ENCODE measurements around the gene CCDC8.
"Not testable (repeated sequence)": the region's sequence is repeated elsewhere in the genome, so short reads cannot be mapped to it uniquely, and the experiment has no call there.

Gene CCDC8

DNA sequence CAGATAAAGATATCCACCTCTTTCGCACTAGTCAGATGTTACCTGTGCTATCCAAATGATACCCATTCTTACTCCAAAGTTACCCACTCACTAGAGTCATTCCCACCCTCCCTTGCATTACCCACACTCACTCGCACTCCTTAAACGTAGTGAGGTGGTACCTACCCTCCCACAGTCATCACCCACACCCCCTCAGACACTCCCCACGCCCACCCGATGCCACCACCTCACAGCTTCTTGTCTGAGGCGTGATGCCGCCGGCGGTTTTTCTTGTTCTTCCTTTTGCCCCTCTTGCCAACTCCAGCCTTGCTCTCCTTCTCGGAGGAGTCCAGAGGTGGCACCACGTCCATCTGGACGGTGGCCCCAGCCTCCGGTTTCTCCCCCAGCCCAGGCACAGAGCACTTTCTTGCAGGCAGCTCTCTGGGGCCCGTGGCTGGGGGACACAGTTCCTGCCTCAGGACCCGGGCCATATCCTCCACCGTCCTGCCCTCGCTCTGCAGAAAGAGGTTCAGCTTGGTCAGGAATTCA lies 14.2 kb upstream of the CCDC8 start:
- DNase-seq (no peak), ATAC-seq (no peak)

DNA sequence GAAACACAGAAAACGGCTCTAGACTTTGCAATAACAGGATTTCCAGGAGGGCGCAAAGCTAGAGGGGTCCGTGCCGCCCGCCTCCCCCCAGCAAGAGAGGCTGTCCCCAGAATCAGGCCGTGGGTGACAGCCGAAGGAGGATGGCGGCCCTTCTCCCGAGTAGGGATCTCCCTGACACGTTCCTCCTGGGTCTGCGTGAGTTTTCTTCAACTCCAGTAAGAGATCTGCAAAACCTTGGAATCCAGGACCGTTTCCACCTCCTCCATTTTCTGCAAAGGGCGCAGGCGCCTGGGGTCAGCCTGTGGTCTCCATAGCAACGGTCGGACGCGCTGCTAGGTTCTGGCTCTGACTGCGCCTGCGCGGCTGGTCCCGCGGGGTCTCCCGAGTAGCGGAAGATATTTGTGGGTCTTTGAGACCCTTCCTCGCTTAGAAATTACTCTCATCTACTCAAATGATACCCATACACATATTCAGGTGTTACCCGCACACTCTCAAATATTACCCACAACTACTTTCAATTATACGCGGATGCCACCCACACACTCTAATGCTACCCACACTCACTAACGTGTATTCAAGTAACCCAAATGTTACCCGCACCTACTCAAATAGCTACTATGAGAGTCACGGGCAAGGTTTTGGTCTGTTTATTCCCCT lies 13.3 kb upstream of the CCDC8 start:
- DNase-seq (peak; percentile 67), ATAC-seq (peak; percentile 73)

DNA sequence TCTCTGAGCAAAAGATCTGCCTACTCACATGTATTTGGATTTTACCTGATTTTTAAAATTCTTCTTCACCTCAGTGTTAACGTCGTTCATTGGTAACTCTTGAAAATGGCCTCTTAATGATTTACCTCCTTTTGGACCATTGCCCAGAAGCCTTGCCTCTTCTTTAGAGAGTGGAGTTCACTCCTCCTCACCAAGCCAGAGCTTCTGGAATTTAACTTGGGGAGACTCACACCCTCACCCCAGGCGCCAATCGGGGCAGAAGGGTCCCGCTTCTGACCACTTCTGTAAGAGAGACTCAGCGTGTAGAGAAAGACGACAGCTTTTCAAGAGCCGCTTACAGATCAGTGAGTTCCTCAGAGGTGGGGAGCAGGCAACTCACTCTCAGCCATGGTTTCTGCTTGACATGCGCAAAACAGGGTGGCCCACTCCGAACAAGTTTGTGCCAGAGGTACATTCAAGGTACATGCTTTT lies 12.7 kb upstream of the CCDC8 start:
- ATAC-seq (no peak), DNase-seq (no peak)

DNA sequence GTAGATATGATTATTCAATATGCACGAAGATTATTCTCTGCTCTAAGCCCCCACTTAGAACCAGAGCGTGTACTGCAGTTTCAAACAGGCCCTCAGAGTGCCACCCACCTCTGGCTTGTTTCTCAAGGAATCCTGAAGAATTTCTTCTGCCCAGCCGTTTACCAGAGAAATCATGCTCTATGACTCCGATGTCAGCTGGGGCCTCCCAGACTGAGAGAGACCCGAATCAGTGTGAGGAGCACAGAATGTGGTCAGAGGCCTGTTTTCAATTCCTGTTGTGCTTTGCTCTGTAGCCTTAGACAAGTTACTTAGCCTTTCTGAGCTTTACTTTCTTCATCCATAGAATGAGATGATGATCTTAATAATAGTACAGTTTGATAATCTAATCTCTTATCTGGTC lies 9.8 kb upstream of the CCDC8 start:
- DNase-seq = no peak
- ATAC-seq = no peak

DNA sequence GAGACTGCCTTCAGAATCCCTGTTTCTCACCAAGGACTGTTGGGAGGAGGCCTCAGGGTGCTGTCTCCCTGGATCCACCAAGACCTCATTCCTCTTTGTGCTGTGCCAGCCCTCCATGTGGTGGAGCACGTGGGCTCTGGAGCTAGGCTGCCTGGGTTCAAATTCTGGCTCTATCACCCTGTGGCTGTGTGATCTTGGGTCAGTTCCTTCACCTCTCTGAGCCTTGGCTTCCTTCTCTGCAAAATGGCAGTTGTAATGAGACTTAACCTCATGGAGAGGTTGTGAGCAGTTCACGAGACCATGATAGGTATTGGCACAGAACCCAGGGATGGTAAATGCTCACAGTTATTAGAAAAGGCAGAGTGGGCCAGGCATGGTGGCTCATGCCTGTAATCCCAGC lies 9.0 kb upstream of the CCDC8 start:
- DNase-seq (no peak), ATAC-seq (no peak)

DNA sequence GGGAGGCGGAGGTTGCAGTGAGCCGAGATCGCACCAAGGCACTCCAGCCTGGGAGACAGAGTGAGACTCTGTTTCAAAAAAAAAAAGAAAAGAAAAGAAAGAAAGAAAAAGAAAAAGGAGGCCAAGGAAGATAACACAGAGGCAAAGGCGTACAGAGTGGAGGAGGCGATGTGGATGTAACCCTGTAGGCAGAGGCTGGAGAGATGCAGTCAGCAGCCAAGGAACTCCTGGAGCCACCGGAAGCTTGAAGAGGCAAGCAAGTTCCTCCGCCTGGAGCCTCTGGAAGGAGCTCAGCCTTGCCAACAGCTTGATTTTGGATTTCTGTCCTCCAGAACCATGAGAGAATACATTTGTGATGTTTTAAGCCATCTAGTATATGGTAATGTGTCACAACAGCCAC lies 6.7 kb upstream of the CCDC8 start:
- DNase-seq (no peak), ATAC-seq (no peak)

DNA sequence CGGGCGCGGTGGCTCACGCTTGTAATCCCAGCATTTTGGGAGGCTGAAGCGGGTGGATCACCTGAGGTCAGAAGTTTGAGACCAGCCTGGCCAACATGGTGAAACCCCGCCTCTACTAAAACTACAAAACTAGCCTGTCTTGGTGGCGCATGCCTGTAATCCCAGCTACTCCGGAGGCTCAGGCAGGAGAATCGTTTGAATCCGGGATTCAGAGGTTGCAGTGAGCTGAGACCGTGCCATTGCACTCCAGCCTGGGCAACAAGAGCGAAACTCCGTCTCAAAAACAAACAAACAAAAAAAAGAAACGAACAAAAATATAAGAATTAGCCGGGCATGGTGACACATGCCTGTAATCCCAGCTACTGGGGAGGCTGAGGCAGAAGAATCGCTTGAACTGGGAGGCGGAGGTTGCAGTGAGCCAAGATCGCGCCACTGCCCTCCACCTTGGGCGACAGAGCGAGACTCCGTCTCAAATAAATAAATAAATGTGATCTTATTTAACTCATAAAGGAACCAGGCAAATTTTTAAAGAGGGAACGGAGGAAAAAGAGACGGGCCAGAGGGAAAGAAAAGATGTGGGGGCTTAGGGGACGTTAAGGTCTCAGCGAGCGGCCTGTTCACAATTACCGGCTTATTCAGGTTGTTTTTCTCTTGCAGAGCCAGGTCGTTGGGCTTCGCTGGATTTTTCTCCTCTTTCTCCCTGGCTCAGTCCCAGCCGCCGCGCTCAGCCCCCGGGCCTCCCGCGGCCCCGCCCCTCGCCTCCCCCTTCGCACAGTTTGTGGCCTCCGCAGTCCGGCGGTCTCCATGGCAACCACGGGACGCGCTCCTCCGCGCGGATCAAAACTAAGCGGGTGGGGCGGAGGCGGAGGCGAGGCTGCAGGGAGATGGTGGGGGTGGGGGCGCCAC lies 2.7 kb upstream of the CCDC8 start:
- peak; percentile 44 for DNase-seq
- ATAC-seq = not testable (repeated sequence)

DNA sequence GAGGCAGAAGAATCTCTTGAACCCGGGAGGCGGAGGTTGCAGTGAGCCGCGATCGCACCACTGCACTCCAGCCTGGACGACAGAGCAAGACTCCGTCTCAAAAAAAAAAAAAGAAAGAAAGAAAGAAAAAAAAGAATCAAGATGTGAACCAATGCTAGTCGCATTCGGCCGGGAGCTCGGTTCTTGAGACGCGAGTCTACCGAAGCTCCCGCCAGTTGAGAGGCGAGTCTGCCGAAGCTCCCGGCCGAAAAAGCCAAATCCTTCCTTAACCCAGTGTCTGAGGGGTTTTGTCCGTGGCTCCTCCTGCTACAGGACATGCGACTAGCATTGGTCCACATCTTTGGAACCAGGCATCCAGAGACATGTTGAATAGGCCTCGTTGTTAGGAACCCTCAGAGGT lies 1.5 kb upstream of the CCDC8 start:
- not testable (repeated sequence) for ATAC-seq, DNase-seq

DNA sequence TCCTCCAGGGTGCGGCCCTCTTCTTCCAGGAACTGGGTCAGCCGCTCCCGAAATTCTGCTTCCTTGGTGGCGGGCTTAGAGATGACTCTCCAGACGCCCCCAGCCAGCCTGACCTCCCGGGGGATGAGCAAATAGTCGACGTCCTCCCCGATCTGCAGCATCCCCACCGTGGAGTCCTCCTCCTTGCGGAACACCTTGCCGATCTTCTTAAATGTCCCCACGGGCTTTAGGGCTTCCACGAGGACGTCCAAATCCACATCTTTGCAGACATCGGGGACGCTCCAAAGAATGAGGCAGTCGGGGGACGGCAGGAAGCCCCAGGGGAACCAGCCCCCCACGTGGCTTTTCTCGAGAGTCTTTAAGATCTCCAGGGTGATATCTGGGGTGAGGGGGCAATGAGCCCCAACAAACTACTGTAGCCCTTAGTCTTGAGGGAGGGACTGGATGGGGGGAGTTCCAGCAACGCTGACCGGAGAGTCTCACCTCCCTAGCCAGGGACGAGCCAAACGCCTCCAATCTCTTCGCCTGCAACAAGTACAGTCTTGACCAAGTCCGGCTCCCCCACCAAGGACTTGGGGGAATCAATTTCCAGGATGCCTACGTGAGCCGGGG lies 608 bp downstream of the CCDC8 start:
- ATAC-seq (no peak), DNase-seq (no peak)

DNA sequence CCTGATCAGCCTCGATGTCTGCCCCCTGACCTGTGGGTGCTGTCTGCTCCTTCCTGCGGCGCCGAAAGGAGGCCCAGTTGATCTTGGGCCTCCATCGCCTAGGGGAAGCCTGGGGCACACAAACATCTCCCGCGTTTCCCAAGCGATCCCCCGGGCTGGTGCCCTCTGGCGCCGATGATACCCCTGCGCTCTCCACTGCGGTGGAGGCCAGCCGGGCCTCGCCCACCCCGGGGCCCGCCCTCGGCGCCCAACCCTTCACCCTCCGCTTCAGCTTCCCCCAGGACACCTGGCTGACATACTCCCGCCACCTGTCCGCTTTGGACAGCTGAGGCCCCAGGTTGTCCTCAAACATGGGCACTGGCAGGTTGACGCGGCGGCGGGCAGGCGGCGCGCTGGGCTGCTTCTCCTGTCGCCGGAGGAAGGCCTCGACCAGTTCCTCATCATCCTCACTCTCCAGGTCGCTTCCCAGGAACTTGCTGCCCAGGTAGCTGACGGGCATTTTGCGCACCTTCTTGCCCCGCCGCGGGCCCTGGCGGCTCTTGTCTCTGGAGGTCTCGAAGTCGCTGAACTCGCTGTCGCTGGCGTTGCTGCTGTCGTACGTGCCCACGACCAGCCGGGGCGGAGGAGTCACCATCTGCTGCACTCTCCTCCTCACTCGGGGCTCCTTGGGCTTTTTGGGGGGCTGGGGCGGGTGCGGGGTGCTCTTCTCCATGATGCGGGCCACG lies 1.3 kb downstream of the CCDC8 start:
- ATAC-seq (no peak), DNase-seq (no peak)

DNA sequence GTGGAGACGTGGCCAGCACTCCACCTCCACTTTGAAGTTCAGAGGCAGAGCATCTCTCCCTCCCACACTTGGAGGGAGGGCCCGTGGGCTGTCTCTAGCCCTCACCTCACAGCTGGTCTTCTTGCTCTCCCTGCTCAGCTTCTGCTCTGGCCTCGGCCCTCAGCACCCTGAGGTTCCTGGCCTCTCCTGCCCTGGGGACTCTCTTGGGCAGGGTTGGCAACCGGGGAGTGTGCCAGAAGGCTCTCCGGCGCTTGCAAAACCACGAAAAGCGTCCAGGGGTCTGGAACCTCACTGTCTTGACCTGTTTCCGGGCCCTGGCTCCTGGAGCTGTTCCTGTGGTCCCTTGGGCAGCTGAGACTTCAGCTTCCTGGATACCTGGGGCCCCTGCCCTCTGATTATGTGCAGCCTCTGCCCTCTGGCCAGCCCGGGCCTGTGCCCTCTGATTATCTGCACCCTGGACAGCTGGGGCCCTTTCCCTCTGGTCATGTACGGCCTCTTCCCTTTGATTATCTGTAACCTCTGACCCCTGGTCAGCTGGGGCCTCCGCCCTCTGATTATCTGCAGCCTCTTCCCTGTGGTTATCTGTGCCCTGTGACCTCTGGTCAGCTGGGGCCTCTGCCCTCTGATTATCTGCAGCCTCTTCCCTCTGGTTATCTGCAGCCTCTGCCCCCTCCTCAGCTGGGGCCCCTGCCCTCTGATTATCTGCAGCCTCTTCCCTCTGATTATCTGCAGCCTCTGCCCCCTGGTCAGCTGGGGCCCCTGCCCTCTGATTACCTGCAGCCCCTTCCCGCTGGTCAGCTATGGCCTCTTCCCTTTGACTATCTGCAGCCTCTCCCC lies 2.1 kb downstream of the CCDC8 start:
- no peak for ATAC-seq
- DNase-seq = no peak

DNA sequence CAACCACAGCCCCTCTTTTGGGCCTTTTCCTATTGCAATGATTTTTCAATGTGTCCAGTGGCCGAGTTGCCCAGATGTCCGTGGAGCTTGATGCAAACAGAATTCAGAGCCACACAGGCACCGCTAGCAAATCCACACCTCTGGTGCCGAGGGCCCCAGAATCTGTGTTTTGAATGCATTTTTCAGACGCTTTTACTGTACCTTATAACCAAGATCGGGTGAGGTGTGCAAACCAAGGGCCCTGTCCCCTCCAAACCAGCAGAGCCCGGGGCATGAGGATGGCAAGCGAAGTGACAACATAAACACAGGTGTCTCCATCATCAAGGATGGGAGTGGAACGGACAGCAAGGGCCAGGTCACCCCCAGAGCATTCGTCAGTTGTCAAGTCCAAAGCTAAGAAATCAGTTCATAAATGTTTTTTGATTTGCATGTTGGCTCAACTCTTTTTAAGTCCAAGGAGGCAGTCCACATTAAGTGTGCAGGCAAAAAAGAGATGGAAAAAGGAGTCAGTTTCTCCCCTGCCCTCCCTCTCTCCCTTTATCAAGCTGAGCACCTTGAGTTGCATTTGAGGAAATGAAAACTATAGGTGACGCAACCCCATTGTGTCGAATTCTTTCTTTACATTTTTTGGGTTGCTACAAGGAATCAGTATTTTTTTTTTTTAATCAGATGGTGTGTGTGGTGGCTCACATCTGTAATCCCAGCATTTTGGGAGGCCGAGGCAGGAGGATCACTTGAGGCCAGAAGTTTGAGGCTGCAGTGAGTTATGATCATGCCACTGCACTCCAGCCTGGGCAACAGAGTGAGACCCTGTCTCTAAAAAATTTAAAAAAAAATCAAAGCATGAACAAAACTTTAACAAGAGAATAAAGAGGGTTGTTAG lies 2.9 kb downstream of the CCDC8 start:
- no peak for ATAC-seq
- DNase-seq = no peak

DNA sequence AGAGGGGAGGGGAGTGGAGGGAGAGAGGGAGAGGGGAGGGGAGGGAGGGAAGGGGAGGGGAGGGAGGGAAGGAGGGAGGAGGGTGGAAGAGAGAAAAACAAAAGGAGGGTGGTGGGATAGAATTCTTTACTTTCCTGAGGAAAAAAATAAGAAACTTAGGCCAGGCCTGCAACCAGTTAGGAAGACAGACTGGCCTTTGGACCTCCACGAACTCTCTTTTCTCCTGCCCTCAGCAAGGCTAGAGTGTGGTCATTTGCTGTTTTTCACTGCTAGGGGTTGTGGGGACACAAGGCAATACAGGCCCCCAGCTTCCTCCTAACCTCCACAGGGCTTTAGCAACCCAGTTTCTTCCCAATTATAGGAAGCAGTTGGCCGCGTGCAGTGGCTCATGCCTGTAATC lies 4.2 kb downstream of the CCDC8 start:
- no peak for ATAC-seq
- no peak for DNase-seq

DNA sequence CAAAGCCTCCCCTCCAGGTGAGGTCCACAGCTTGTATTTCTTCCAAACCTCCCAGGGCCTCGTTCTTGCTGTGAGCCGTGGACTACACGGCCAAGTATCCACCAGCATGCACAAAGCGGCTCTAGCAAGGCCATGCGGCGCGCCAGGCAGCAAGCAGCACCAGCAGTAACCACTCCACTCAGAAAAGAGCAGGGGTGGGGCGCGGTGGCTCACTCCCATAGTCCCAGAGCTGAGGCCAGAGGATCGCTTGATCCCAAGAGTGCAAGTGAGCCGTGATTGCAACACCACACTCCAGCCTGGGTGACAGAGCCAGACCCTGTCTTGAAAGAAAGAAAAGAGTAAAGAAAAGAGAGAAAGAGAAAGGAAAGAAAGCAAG lies 4.7 kb downstream of the CCDC8 start:
- ATAC-seq = no peak
- no peak for DNase-seq

DNA sequence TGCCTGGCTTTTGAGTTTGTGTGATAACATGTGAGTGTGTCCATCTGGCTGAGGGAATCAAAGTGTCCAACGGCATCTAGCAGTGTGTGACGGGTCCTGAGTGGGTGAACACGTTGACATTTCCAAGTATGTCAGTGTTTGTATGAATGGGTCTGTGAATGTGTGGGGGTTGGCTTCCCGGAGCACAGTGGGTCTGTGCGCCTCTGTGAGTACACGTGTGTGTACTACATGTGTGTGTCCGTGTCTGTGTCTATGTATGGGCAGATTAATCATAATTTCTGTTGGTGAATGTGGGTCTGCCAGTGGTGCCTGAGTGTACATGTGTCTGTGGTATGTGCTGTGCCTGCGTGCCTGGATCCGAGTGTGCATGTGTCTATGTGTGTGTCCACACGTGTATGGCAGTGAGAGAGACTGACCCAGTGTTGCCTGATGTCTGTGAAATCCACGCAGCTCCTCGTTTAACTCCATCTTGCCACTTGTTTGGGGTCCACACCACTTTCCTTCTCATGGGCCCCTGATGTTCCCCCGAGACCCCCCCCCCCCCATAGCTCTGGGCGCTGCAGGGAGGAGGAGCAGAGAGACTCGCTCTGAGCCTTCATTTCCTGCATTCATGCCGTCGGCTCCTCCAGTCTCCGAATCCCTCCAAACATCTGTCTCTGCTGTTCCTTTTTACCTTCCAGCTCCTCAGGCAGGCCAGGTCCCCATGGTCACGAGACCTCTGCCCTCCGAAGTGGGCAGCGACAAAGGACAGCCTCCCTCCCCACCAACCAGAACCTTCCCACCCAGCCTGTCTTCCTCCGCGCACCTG lies 5.3 kb downstream of the CCDC8 start:
- no peak for DNase-seq
- no peak for ATAC-seq

DNA sequence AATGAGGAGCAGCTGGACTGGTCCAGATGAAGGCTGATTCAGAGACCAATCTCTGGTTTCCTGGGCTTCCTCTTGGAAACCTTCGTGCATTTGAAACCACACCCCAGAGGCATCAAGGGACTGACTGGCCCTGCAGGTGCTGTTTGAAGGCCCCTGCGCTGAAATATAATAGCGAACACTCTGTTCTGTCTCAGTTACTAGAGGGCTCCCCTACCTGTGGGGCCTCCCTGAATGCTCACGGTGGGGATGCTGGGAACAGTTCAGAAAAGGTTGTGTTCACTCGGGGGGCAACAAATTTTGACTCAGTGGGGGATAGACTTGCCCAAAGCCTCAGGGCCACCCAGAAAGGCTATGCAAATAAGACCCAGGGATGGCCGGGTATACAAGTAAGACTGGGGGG lies 6.4 kb downstream of the CCDC8 start:
- DNase-seq = no peak
- no peak for ATAC-seq

DNA sequence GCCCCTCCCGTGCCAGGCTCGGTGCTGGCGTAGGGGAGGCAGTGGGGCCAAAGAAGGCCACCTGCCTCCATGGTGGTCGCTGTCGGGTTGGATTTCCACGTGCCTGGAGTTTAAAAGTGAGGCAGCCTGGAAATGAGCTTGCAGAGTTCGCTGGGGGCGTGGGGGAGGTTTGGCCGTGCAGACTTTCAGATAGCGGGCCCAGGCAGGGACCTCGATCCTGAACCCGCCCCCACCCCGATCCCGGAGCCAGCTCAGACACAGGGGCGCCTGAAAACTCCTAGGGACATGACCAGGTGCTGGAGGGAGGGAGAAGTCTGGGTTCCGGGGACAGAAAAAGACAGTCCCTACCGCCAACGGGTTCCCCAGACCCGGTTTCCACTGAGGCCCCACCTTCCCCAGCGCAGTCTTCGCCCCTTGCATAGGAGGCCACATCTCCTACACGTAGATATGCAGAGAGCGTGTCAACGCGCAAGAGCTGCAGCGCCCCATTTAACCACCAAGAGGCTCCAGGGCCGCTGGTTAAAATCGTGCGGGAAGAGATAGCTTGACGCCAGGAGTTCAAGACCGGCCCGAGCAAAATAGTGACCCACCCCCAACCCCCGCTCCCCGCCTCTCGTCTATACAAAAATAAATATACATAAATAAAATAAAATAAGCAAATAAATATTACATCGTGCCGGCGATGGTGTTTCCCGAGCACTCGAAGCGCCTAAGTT lies 8.5 kb downstream of the CCDC8 start:
- ATAC-seq = no peak

DNA sequence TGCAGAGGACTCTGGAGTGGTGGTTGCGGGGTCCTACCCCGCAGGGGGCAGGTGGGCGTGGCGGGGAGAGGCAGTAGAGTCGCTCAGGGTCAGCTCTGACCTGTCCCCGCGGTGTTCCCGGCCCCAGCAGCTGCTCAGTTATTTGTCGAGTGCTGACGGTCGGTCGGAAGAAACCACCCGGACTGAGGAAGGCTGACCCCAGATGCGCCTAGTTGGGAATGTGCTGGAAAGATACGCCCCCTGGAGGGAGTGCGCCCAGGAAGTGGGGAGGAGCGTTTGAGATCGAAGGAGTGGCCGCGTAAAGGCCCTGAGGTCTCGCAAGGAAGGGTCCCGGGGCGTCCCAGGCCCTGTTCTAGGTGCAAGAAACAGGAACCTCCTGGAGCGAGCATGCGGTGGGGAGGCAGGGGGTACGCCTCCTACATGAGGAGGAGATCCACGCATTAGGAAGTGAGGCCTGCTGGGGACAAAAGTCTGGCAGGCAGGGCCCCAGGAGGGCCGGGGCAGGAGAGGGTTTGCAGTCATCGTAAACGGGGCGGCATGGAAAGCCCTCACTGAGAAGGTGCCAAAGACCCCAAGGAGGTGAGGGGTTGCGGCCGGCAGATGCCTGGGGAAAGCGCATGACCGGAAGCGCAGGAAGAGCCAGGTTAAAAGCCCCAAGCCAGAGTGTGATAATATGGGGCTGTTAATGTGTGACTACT lies 9.2 kb downstream of the CCDC8 start:
- ATAC-seq = peak; percentile 15
- DNase-seq = no peak

More for the DNA sequence above, 8.5 kb downstream of the CCDC8 start:
- DNase-seq = no peak

All from stimulated activated naive CD8-positive, alpha-beta T cell treated with anti-CD3 and anti-CD28 coated beads, Interleukin-15, Interleukin-2, amounts not matched to agents 100 U/mL and 50 U/mL, for 24 hours (primary cell).